Esophagus muscularis mucosa (tissue), 4 donors: ENCODE results near the gene MRPL1. TPM values are rescaled to one million over a fixed set of nuclear protein-coding genes. Genes with fewer than 3 reads are reported as not detected.

Source experiments
- DNase-seq: peaks from one replicate; pipeline ENCODE4 v3.0.0-alpha.2; 2017; ENCODE audit errors: extremely low spot score
- H3K27ac ChIP-seq, 4 donors: fragments of 200-600 bp; sonication (generic); replicated peaks in 1 of 4; 1 replicate in 3 of 4; 2 replicates in 1 of 4; pipeline ENCODE4 v1.5.1; 2016 to 2019; ENCODE audit warnings: mild to moderate bottlenecking in 1 of 4
- H3K27me3 ChIP-seq, 4 donors: fragments of 200-600 bp; sonication (generic); one replicate each; pipeline versions ENCODE4 v1.5.1 to v1.6.0; 2016 to 2019
- H3K36me3 ChIP-seq, 4 donors: fragments of 200-600 bp; sonication (generic); one replicate each; pipeline ENCODE4 v1.5.1; 2016 to 2019
- H3K4me1 ChIP-seq, 4 donors: fragments of 200-600 bp; sonication (generic); one replicate each; pipeline ENCODE4 v1.5.1; 2016 to 2019
- H3K4me3 ChIP-seq, 4 donors: fragments of 200-600 bp; sonication (generic); 1 replicate in 2 of 4; 2 replicates in 2 of 4; pipeline ENCODE4 v1.5.1; 2016 to 2019; ENCODE audit warnings: mild to moderate bottlenecking in 4 of 4, moderate library complexity in 1 of 4
- H3K9me3 ChIP-seq, 4 donors: fragments of 200-600 bp; sonication (generic); 1 replicate in 3 of 4; 2 replicates in 1 of 4; pipeline ENCODE4 v1.5.1; 2016 to 2019
- CTCF ChIP-seq, 3 experiments: fragments of 200-600 bp in 2 of 3; fragments of 450-650 bp in 1 of 3; sonication (generic) in 2 of 3; IDR thresholded peaks; one replicate each; pipeline ENCODE4 v1.5.1; 2017 to 2019; ENCODE audit warnings: antibody characterized with exemption in 3 of 3, mild to moderate bottlenecking in 2 of 3, moderate library complexity in 1 of 3
- EP300 ChIP-seq: sonication (generic); formaldehyde crosslinking; IDR thresholded peaks from one replicate; pipeline ENCODE4 v1.6.1; 2017; ENCODE audit warnings: antibody characterized with exemption
- POLR2A ChIP-seq: fragments of 450-650 bp; IDR thresholded peaks from one replicate; pipeline ENCODE4 v1.6.1; 2017; ENCODE audit warnings: antibody characterized with exemption, moderate library complexity, mild to moderate bottlenecking, low read depth
- POLR2AphosphoS5 ChIP-seq, 2 donors: sonication (generic); formaldehyde crosslinking; IDR thresholded peaks; one replicate each; pipeline ENCODE4 v1.6.1; 2017; ENCODE audit warnings: antibody characterized with exemption in 2 of 2
- WGBS: methylation state at CpG from one replicate; pipeline ENCODE4 v1.1.5; 2018; 5-methylcytosine and 5-hydroxymethylcytosine counted together
- intact Hi-C: fragments of 100-400 bp; cut with DNase I; formaldehyde crosslinking; loops from one replicate; pipeline ENCODE4 v1.15.1; 2023
- total RNA-seq, 4 donors: library from RNA; depleted of rRNA; stranded (reverse); fragments of >200 nt; gene quantifications; one replicate each; pipeline versions ENCODE4 v1.1.0 to v1.2.1, GENCODE V29; 2016

MRPL1 gene
- total RNA-seq, 4 donors from 2014 or later, result 16.6 to 28.2 (median 19.5) TPM

- intact Hi-C loops, result no loop called here
Measured at GRCh38 chr4:77905651-77906263, 43.1 kb downstream of the MRPL1 start.

GRCh38 chr4:77910676-77911075, 48.0 kb downstream of the MRPL1 start:
- DNase-seq, result no peak
- Histone ChIP-seq H3K36me3 (peaks cover 5 to 38% (median 20%) of the 10 kb centered on the region in 4 donors), H3K27me3 (no peaks in the 10 kb centered on the region), H3K27ac (no peak overlapping the region), H3K4me1 (no peaks in the 10 kb centered on the region), H3K9me3 (no peaks in the 10 kb centered on the region), H3K4me3 (no peak overlapping the region)
- no peak for TF ChIP-seq POLR2AphosphoS5 (IDR thresholded peaks at IDR 0.05)
- no peak for TF ChIP-seq EP300
- no peak for TF ChIP-seq CTCF (IDR thresholded peaks at IDR 0.05)
- no peak for TF ChIP-seq POLR2A
- intact Hi-C loops, result no loop called here

More at GRCh38 chr4:77905651-77906263, 43.1 kb downstream of the MRPL1 start:
- H3K4me3 ChIP-seq, result no peak overlapping the region
- TF ChIP-seq CTCF (IDR thresholded peaks at IDR 0.05) (no peak), POLR2AphosphoS5 (IDR thresholded peaks at IDR 0.05) (no peak), POLR2A (no peak), EP300 (no peak)
- H3K4me1 ChIP-seq, result no peaks in the 10 kb centered on the region
- H3K27me3 ChIP-seq, result no peaks in the 10 kb centered on the region
- H3K9me3 ChIP-seq, result no peaks in the 10 kb centered on the region
- peaks cover 4 to 36% (median 21%) of the 10 kb centered on the region in 4 donors for H3K36me3 ChIP-seq
- no peak overlapping the region for H3K27ac ChIP-seq
- DNase-seq, result no peak

GRCh38 chr4:77911091-77911490, 48.5 kb downstream of the MRPL1 start:
- intact Hi-C loops, result no loop called here
- Histone ChIP-seq H3K4me3 (no peak overlapping the region), H3K4me1 (no peaks in the 10 kb centered on the region), H3K9me3 (no peaks in the 10 kb centered on the region), H3K36me3 (peaks cover 5 to 38% (median 20%) of the 10 kb centered on the region in 4 donors), H3K27me3 (no peaks in the 10 kb centered on the region), H3K27ac (no peak overlapping the region)
- 100% methylated on average over 1 of the region's 1 CpG for WGBS
- no peak for DNase-seq
- TF ChIP-seq POLR2A (no peak), CTCF (IDR thresholded peaks at IDR 0.05) (no peak), EP300 (no peak), POLR2AphosphoS5 (IDR thresholded peaks at IDR 0.05) (no peak)

GRCh38 chr4:77911842-77912450, 49.3 kb downstream of the MRPL1 start:
- no peak for DNase-seq
- no peaks in the 10 kb centered on the region for H3K9me3 ChIP-seq
- no peak overlapping the region for H3K27ac ChIP-seq
- intact Hi-C loops, result no loop called here
- TF ChIP-seq EP300 (no peak), POLR2AphosphoS5 (IDR thresholded peaks at IDR 0.05) (no peak), CTCF (IDR thresholded peaks at IDR 0.05) (no peak), POLR2A (no peak)
- no peak overlapping the region for H3K4me3 ChIP-seq
- H3K36me3 ChIP-seq, result peaks cover 5 to 38% (median 19%) of the 10 kb centered on the region in 4 donors
- H3K27me3 ChIP-seq, result no peaks in the 10 kb centered on the region
- no peaks in the 10 kb centered on the region for H3K4me1 ChIP-seq
- 87% methylated on average over 3 of the region's 3 CpGs for WGBS
